Left lung (tissue), 14 donors: ENCODE results near the gene FLCN. TPM values are rescaled to one million over a fixed set of nuclear protein-coding genes. Genes with fewer than 3 reads are reported as not detected.

ENCODE experiments used
- ATAC-seq: fragments of 200-7000 bp; cut with Tn5 transposase; one replicate; pipeline ENCODE4 v1.9.1; 2020; ENCODE audit warnings: moderate library complexity
- DNase-seq, 4 donors: peaks; one replicate each; pipeline ENCODE4 v3.0.0-alpha.2; 2013 to 2020
- H3K27ac ChIP-seq, 2 donors: fragments of 200-600 bp; sonication (generic) in 1 of 2; one replicate each; pipeline versions ENCODE4 v1.5.0 to v1.8.0; 2020 to 2021
- H3K27me3 ChIP-seq, 2 donors: fragments of 200-600 bp; sonication (generic) in 1 of 2; one replicate each; pipeline versions ENCODE4 v1.5.0 to v1.8.0; 2020 to 2021
- H3K36me3 ChIP-seq, 2 donors: fragments of 200-600 bp; sonication (generic) in 1 of 2; one replicate each; pipeline versions ENCODE4 v1.5.0 to v1.8.0; 2020 to 2021
- H3K4me1 ChIP-seq, 2 donors: fragments of 200-600 bp; one replicate each; pipeline ENCODE4 v1.8.0; 2021
- H3K4me3 ChIP-seq, 2 donors: fragments of 200-600 bp; sonication (generic) in 1 of 2; one replicate each; pipeline versions ENCODE4 v1.5.0 to v1.8.0; 2020 to 2021; ENCODE audit warnings: mild to moderate bottlenecking in 1 of 2
- H3K9me3 ChIP-seq, 2 donors: fragments of 200-600 bp; sonication (generic) in 1 of 2; one replicate each; pipeline versions ENCODE4 v1.5.0 to v1.8.0; 2020 to 2021
- intact Hi-C, 2 donors: fragments of 100-400 bp; cut with DNase I; formaldehyde crosslinking; loops; one replicate each; pipeline versions ENCODE4 v1.11.2 to v1.14.2; 2022
- long read RNA-seq, 12 donors: library from polyadenylated mRNA in 2 of 12; unstranded in 2 of 12; transcript quantifications; one replicate each; pipeline ENCODE4 v2.0.0 and lab custom pipeline, GENCODE V29; 2019 to 2026
- polyA plus RNA-seq, 6 donors: library from polyadenylated mRNA; unstranded; fragments of 120-200 nt; gene quantifications; one replicate each; pipeline ENCODE4 v1.2.1, GENCODE V29; 2013; ENCODE audit not compliant: insufficient read length in 6 of 6
- total RNA-seq, 2 donors: library from RNA; stranded (reverse); fragmentation: NEBNext Ultra II Directional; extraction: Animal tissue kit (Norgen Biotek cat#: 25700); gene quantifications; one replicate each; pipeline ENCODE4 v1.2.1, GENCODE V29; 2021
- TF ChIP-seq, protein P1 (sequence below), 2 donors: fragments of 200-600 bp; sonication (generic) in 1 of 2; IDR thresholded peaks; one replicate each; pipeline versions ENCODE4 v1.5.0 to v1.8.0; 2021; ENCODE audit warnings: antibody characterized with exemption in 2 of 2
- donor health status: DM: no; HTN: yes; CAD: no.
- donor health status: DM: no; HTN: no; CAD: no.

The FLCN gene, protein sequence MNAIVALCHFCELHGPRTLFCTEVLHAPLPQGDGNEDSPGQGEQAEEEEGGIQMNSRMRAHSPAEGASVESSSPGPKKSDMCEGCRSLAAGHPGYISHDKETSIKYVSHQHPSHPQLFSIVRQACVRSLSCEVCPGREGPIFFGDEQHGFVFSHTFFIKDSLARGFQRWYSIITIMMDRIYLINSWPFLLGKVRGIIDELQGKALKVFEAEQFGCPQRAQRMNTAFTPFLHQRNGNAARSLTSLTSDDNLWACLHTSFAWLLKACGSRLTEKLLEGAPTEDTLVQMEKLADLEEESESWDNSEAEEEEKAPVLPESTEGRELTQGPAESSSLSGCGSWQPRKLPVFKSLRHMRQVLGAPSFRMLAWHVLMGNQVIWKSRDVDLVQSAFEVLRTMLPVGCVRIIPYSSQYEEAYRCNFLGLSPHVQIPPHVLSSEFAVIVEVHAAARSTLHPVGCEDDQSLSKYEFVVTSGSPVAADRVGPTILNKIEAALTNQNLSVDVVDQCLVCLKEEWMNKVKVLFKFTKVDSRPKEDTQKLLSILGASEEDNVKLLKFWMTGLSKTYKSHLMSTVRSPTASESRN
- total RNA-seq, result 10 to 100 TPM; 73.4 to 80.1 TPM
- 10 to 100 TPM; 39.6 to 61.9 (median 47.2) TPM for polyA plus RNA-seq
- long read RNA-seq, donor 1, partial matches to known transcripts, result 0 of 6 reads
- long read RNA-seq, donor 1, other reads (novel, unspliced or antisense), result 0 of 6 reads
- long read RNA-seq, donor 2, partial matches to known transcripts, result 0 of 2 reads
- long read RNA-seq, donor 2, other reads (novel, unspliced or antisense), result 0 of 2 reads
- long read RNA-seq, donor 3, partial matches to known transcripts, result 0 of 5 reads
- long read RNA-seq, donor 3, other reads (novel, unspliced or antisense), result 0 of 5 reads
- long read RNA-seq, donor 4, transcript FLCN-203 (8 exons, 1,692 nt), result major isoform, 6 of 10 reads
- long read RNA-seq, donor 4, partial matches to known transcripts, result 1 of 10 reads
- long read RNA-seq, donor 4, other reads (novel, unspliced or antisense), result 3 of 10 reads
- long read RNA-seq, donor 5, partial matches to known transcripts, result 0 of 3 reads
- long read RNA-seq, donor 5, other reads (novel, unspliced or antisense), result 0 of 3 reads
- long read RNA-seq, donor 6, partial matches to known transcripts, result 0 of 3 reads
- long read RNA-seq, donor 6, other reads (novel, unspliced or antisense), result 0 of 3 reads
- long read RNA-seq, donor 7, partial matches to known transcripts, result 0 of 1 reads
- long read RNA-seq, donor 7, other reads (novel, unspliced or antisense), result 0 of 1 reads
- long read RNA-seq, donor 8, partial matches to known transcripts, result 0 of 4 reads
- long read RNA-seq, donor 8, other reads (novel, unspliced or antisense), result 0 of 4 reads
- long read RNA-seq, donor 9, result 0 reads
- long read RNA-seq, donor 10, partial matches to known transcripts, result 0 of 5 reads
- long read RNA-seq, donor 10, other reads (novel, unspliced or antisense), result 3 of 5 reads
- long read RNA-seq, donor 11, result 0 reads
- long read RNA-seq, donor 12, partial matches to known transcripts, result 0 of 8 reads
- long read RNA-seq, donor 12, other reads (novel, unspliced or antisense), result 0 of 8 reads

DNA sequence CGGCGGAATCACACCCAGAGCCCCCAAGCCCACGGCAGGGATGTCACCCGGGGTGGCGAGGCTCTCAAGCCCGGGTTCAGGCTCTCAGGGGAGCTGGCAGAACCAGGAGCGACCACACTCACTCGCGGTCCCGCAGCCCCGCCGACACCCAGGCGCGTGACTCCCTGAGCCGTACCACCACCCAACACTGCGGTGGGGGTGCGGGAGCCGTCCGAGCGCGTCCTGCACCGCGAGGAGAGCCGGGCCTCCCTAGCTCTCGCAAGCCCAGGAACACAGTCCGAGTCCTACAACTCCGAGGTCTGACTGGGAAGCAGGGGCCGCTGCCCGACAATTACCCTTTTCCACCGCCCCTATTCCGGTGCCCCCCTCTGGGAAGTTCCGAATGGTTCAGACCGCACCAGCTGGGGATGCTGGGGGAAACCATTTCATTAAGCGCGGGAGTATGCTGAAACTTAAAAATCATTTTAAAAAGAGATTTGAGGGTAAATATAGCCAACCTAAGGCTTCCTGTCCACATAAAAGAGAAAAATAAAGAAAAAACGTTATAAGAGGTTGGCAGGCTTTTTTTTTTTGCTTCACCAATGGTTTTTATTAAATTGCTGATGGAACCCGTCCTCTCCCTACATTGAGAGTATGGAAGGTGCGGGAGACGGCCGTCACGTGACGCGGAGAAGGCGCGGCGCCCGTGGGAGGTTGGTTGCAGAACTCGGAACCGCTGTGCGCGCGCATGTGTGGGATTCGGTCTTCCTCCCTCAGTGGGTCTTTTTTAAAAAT lies at the start of gene FLCN:
Gene FLCN, minus strand, starts transcription at position 143 of the 774 bp plus-strand sequence. CDS start 9,031 bp downstream, outside the sequence.
- Histone ChIP-seq H3K36me3 (peaks cover 0 to 10% of the 10 kb centered on the region in 2 donors), H3K4me1 (peaks cover 9 to 33% of the 10 kb centered on the region in 2 donors), H3K27ac (peak within 1 kb of the TSS; percentile 94 to 97), H3K4me3 (peak within 1 kb of the TSS; percentile 79 to 99), H3K27me3 (no peaks in the 10 kb centered on the region), H3K9me3 (no peaks in the 10 kb centered on the region)
- intact Hi-C loops, result no loop called here
- DNase-seq (peak; percentile 89 to 98 (median 94)), ATAC-seq (peak; percentile 94)
- TF ChIP-seq, protein P1, sequence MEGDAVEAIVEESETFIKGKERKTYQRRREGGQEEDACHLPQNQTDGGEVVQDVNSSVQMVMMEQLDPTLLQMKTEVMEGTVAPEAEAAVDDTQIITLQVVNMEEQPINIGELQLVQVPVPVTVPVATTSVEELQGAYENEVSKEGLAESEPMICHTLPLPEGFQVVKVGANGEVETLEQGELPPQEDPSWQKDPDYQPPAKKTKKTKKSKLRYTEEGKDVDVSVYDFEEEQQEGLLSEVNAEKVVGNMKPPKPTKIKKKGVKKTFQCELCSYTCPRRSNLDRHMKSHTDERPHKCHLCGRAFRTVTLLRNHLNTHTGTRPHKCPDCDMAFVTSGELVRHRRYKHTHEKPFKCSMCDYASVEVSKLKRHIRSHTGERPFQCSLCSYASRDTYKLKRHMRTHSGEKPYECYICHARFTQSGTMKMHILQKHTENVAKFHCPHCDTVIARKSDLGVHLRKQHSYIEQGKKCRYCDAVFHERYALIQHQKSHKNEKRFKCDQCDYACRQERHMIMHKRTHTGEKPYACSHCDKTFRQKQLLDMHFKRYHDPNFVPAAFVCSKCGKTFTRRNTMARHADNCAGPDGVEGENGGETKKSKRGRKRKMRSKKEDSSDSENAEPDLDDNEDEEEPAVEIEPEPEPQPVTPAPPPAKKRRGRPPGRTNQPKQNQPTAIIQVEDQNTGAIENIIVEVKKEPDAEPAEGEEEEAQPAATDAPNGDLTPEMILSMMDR (IDR thresholded peaks at IDR 0.05), result no peak

DNA sequence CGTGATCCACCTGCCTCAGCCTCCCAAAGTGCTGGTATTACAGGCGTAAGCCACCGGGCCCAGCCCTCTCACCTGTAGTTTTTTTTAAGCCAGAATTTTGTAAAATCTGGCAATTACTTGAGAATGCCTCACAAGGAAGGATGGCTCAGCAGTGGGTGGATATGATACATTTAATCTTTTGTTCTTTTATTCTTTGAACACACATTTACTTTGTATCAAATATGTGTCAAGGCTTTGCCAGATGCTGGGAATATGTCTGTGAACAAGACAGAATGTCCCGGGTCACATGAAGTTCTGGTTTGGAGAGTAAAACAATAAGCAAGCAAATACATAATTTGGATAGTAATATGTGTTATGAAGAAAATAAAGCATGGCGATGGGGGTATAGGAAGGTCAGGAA lies 49.0 kb upstream of the FLCN start:
- Histone ChIP-seq H3K27me3 (no peaks in the 10 kb centered on the region), H3K36me3 (no peaks in the 10 kb centered on the region), H3K4me3 (no peak overlapping the region), H3K4me1 (no peaks in the 10 kb centered on the region), H3K27ac (no peak overlapping the region), H3K9me3 (no peaks in the 10 kb centered on the region)
- intact Hi-C loops, result no loop called here
- ATAC-seq (no peak), DNase-seq (no peak)
- TF ChIP-seq, protein P1 (IDR thresholded peaks at IDR 0.05), result no peak

DNA sequence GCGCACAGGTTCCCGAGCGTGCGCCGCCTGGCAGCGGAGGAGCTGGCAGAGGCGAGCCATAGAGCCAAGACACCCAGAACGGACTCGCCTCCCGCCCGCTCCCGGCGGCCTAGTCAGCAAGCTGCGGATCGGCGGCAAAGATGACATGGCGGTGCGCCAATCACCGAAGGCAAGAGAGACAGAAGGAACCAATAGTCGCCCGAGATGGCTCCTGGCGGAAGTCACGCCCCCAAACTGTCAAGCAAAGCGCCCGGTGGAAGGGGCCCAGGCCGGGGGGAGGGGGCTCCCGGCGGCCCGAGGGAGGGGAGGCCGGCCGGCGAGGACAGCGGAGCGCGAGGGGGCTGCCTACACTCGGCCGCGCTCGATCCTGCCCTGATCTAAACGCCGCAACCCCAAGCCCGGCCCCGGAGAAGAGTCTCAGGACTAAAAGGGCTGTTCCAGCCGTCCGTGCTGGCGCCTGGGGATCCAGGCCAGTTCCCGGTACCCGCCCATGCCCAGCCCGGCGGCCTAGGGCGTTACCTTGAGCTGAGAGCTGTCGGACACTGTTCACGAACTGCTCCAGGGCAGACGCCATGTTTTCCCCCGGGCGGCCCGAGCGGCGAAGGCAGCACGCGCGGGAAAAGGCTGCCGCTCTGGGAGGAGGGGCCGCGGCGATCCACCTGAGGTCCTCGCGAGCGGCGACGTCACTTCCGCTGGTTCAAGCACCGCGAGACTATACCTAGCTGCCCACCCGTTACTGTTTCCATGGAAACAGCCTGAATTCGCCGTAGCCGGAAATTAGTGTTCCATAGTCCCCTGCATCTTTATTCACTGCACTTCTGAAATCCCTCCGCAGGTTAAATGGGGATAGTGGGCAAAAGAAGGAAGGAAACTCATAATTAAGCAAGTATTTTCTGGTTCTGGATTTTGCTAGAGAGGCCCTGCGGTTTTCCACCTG lies 43.9 kb upstream of the FLCN start, which contains the start of gene COPS3:
Gene COPS3, minus strand, starts transcription at position 634 of the 937 bp plus-strand sequence. Its CDS starts 60 bp downstream, at position 574.
- TF ChIP-seq, protein P1 (IDR thresholded peaks at IDR 0.05), result no peak
- intact Hi-C loops, result no loop called here
- Histone ChIP-seq H3K36me3 (peaks cover 0 to 2% of the 10 kb centered on the region in 2 donors), H3K4me3 (peak within 1 kb of the TSS; percentile 88 to 100), H3K4me1 (peaks cover 20 to 42% of the 10 kb centered on the region in 2 donors), H3K27me3 (no peaks in the 10 kb centered on the region), H3K27ac (peak within 1 kb of the TSS; percentile 93 to 98), H3K9me3 (no peaks in the 10 kb centered on the region)
- peak; percentile 97 for ATAC-seq
- DNase-seq, result peak; percentile 97 to 98 (median 98)
